Mesenteric fat pad (tissue), 1 donor: ENCODE results near the gene ZNF266. TPM values are rescaled to one million over a fixed set of nuclear protein-coding genes. Genes with fewer than 3 reads are reported as not detected.

Source experiments
- total RNA-seq: library from RNA; stranded (reverse); fragmentation: NEBNext Ultra II Directional; extraction: Animal tissue kit (Norgen Biotek cat#: 25700); gene quantifications from one replicate; pipeline ENCODE4 v1.2.1, GENCODE V29; 2021
- donor health status: DM: yes; HTN: yes; CAD: no.

Gene ZNF266
- total RNA-seq, 1 donor from 2014 or later = 14.0 TPM

Other genes starting within 250 kb of the ZNF266 start
- gene OR7D4, start 216.0 kb downstream of the ZNF266 start, total RNA-seq = not detected
- gene OR7E24, start 184.6 kb downstream of the ZNF266 start, total RNA-seq = not detected
- 3.6 TPM for gene ZNF699, start 125.7 kb downstream of the ZNF266 start, total RNA-seq
- gene ZNF559, start 111.4 kb downstream of the ZNF266 start, total RNA-seq = 9.7 TPM
- 0.48 TPM for gene ZNF177, start 72.6 kb downstream of the ZNF266 start, total RNA-seq
- 0.16 TPM for gene ZNF560, start 63.0 kb upstream of the ZNF266 start, total RNA-seq
- 13.3 TPM for gene ZNF426, start 103.1 kb upstream of the ZNF266 start, total RNA-seq
- 31.5 TPM for gene ZNF121, start 148.9 kb upstream of the ZNF266 start, total RNA-seq
- gene ZNF561, start 185.7 kb upstream of the ZNF266 start, total RNA-seq = 21.3 TPM
- 29.6 TPM for gene ZNF562, start 239.5 kb upstream of the ZNF266 start, total RNA-seq